ENCODE results near the gene TBX4.

TBX4 gene

DNA sequence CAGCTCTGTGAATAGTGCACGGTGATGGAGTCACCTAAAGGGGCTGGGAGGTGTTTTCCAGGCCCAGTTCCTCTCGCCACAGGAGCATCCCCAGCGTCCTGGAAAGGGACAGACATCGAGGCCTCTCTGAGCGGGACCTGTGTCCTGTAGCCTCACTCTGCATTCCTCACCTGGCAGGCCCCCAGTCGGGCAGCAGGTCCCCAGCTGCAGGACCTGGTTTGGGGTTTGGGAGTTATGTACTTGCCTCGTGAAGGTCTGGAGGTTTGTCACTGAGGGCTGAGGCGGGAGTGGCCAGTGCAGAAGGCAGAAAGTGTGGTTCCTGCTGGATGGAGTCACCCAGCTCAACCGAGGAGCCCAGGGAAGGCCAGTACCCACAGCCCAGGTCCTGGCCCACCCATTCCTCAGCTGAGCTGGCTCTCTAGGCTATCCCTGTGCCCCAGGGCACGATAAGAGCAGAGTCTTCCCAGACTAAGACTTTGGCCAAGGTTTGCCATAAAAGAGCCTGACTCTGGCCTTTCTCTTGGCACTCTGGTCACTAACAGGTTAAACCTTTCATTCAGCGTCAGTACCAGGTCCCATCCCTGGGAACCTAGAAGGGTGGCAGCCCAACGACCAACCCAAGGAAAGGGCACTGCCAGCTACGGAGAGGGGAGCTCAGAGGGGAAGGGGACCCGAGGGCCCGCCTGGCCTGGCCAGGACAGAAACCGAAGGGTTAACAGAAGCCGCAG lies 24.4 kb downstream of the TBX4 start:
- peak overlapping the region; percentile 29 for H3K18ac ChIP-seq (ENCODE audit: low read length)
- no peak overlapping the region for H2BK120ac ChIP-seq (ENCODE audit: low read depth, low read length)
- no peaks in the 10 kb centered on the region for H3K36me3 ChIP-seq (replicated peaks in 1 of 2; ENCODE audit: control insufficient read depth in 2 of 2, insufficient read depth in 2 of 2, low read length in 2 of 2)
- peak overlapping the region; percentile 7 for H4K91ac ChIP-seq (ENCODE audit: low read depth, low read length, poor library complexity)
- H3K4me3 ChIP-seq (ENCODE audit: low read length in 2 of 2), result no peak overlapping the region
- H3K9ac ChIP-seq (ENCODE audit: low read depth, low read length, poor library complexity), result no peak overlapping the region
- no peak overlapping the region for H2BK5ac ChIP-seq (ENCODE audit: low read length)
- no CpG with 5 or more reads among the region's 17 CpGs for WGBS, 2 donors (ENCODE audit: extremely low coverage in 2 of 2, insufficient read length in 2 of 2, insufficient replicate concordance in 1 of 2)
- H3K27me3 ChIP-seq (ENCODE audit: control insufficient read depth in 3 of 3, insufficient read depth in 3 of 3, low read depth in 1 of 3, low read length in 3 of 3), result peaks cover 0 to 63% (median 0%) of the 10 kb centered on the region in 3 experiments
- no peak overlapping the region for H3K4ac ChIP-seq (ENCODE audit: low read length)
- H3K79me1 ChIP-seq (ENCODE audit: low read depth, low read length), result no peaks in the 10 kb centered on the region
- no peak overlapping the region for H3K23ac ChIP-seq (ENCODE audit: low read depth, low read length, poor library complexity)
- H3K9me3 ChIP-seq (replicated peaks in 1 of 2; ENCODE audit: control insufficient read depth in 2 of 2, insufficient read depth in 1 of 2, low read depth in 1 of 2, low read length in 2 of 2), result no peaks in the 10 kb centered on the region
- H2BK15ac ChIP-seq (ENCODE audit: low read length), result peak overlapping the region; percentile 56
- no peak overlapping the region for H2AK5ac ChIP-seq (ENCODE audit: low read depth, low read length)
- H2AFZ ChIP-seq (ENCODE audit: low read length), result no peak overlapping the region
- DNase-seq (ENCODE audit: low spot score), result no peak
- no peak overlapping the region for H4K8ac ChIP-seq (ENCODE audit: low read depth, low read length)
- H3K4me1 ChIP-seq (ENCODE audit: control insufficient read depth in 2 of 2, insufficient read depth in 1 of 2, low read depth in 1 of 2, low read length in 2 of 2), result peaks cover 0 to 2% of the 10 kb centered on the region in 2 donors
- no peak overlapping the region for H3K4me2 ChIP-seq (ENCODE audit: insufficient read depth, low read length, poor library complexity, severe bottlenecking)
- no peak overlapping the region for H3K27ac ChIP-seq (replicated peaks; ENCODE audit: low read length)
- no peak overlapping the region for H2BK12ac ChIP-seq (ENCODE audit: low read length)
- H3K14ac ChIP-seq (ENCODE audit: low read length), result no peak overlapping the region

DNA sequence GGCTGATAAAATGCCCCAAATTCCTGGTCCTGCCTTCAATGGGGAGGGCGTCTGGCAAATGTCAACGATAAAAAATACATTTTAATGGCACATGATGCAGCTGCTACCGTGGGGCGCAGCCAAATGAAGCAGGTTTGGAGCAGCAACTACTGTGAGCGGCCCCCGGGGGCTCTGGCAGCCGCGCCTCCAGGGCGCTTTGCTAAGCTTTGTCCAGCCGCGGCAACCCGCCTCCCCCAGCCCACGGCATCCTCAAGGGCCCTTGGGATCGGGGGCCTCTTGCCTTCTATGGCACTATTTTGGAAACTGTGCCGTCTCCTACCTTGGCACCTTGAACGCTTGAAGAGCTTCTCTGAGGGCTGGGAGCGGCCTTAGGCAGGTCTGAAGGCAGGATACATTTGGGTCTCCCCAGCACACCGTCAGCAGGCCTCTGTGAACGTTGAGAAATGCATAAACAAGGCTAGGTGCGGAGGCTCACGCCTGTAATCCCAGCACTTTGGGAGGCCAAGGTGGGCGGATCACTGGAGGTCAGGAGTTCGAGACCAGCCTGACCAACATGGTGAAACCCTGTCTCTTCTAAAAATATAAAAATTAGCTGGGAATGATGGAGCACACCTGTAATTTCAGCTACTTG lies 25.1 kb downstream of the TBX4 start:
- Histone ChIP-seq H3K18ac (ENCODE audit: low read length) (no peak overlapping the region), H3K27me3 (ENCODE audit: control insufficient read depth in 3 of 3, insufficient read depth in 3 of 3, low read depth in 1 of 3, low read length in 3 of 3) (peaks cover 0 to 62% (median 0%) of the 10 kb centered on the region in 3 experiments), H3K4ac (ENCODE audit: low read length) (no peak overlapping the region), H2BK15ac (ENCODE audit: low read length) (no peak overlapping the region), H3K4me3 (ENCODE audit: low read length in 2 of 2) (no peak overlapping the region), H2BK5ac (ENCODE audit: low read length) (no peak overlapping the region), H3K4me2 (ENCODE audit: insufficient read depth, low read length, poor library complexity, severe bottlenecking) (no peak overlapping the region), H3K27ac (replicated peaks; ENCODE audit: low read length) (no peak overlapping the region), H3K9ac (ENCODE audit: low read depth, low read length, poor library complexity) (no peak overlapping the region), H3K4me1 (ENCODE audit: control insufficient read depth in 2 of 2, insufficient read depth in 1 of 2, low read depth in 1 of 2, low read length in 2 of 2) (peaks cover 0 to 2% of the 10 kb centered on the region in 2 donors), H3K14ac (ENCODE audit: low read length) (no peak overlapping the region), H2BK120ac (ENCODE audit: low read depth, low read length) (no peak overlapping the region), H3K9me3 (replicated peaks in 1 of 2; ENCODE audit: control insufficient read depth in 2 of 2, insufficient read depth in 1 of 2, low read depth in 1 of 2, low read length in 2 of 2) (no peaks in the 10 kb centered on the region), H4K8ac (ENCODE audit: low read depth, low read length) (no peak overlapping the region), H3K36me3 (replicated peaks in 1 of 2; ENCODE audit: control insufficient read depth in 2 of 2, insufficient read depth in 2 of 2, low read length in 2 of 2) (no peaks in the 10 kb centered on the region), H4K91ac (ENCODE audit: low read depth, low read length, poor library complexity) (no peak overlapping the region), H2BK12ac (ENCODE audit: low read length) (no peak overlapping the region), H3K79me1 (ENCODE audit: low read depth, low read length) (no peaks in the 10 kb centered on the region), H3K23ac (ENCODE audit: low read depth, low read length, poor library complexity) (no peak overlapping the region), H2AK5ac (ENCODE audit: low read depth, low read length) (no peak overlapping the region), H2AFZ (ENCODE audit: low read length) (no peak overlapping the region)
- no peak for DNase-seq (ENCODE audit: low spot score)
- no CpG with 5 or more reads among the region's 23 CpGs for WGBS, 2 donors (ENCODE audit: extremely low coverage in 2 of 2, insufficient read length in 2 of 2, insufficient replicate concordance in 1 of 2)

DNA sequence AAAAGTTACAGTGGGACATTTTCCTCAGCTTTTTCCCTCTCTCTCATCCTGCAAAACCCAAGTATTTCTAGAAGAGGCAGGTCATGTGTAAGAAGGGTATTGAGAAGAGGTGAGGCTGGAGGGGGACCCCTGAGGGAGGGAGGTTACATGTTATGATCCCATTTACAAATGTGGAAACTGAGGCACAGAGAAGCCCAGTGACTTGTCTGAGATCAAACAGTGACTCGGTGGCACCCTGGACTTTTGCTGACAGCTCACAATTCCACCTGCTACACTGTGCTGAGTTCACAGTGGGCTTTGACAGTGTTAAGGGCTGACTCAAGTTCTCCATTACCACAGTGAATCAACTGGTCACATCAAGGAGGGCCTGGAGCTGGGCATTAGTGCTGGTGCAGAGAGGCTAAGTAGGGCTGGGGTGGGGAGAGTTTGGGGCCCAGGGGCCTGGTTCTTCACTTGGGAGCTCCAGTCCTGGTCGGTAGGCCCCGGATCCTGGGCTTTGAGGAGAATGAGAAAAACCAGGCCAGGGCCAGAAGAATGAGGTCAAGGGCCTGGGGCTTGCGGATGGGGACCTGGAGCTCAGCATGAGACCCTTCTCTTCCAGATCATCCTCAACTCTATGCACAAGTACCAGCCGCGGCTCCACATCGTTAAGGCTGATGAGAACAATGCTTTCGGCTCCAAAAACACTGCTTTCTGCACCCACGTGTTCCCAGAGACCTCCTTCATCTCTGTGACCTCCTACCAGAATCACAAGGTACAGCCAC lies 26.0 kb downstream of the TBX4 start:
- H3K4ac ChIP-seq (ENCODE audit: low read length), result no peak overlapping the region
- no peak overlapping the region for H3K14ac ChIP-seq (ENCODE audit: low read length)
- no peaks in the 10 kb centered on the region for H3K9me3 ChIP-seq (replicated peaks in 1 of 2; ENCODE audit: control insufficient read depth in 2 of 2, insufficient read depth in 1 of 2, low read depth in 1 of 2, low read length in 2 of 2)
- H2BK12ac ChIP-seq (ENCODE audit: low read length), result no peak overlapping the region
- no peak overlapping the region for H4K91ac ChIP-seq (ENCODE audit: low read depth, low read length, poor library complexity)
- no peak overlapping the region for H3K9ac ChIP-seq (ENCODE audit: low read depth, low read length, poor library complexity)
- H4K8ac ChIP-seq (ENCODE audit: low read depth, low read length), result no peak overlapping the region
- no peaks in the 10 kb centered on the region for H3K36me3 ChIP-seq (replicated peaks in 1 of 2; ENCODE audit: control insufficient read depth in 2 of 2, insufficient read depth in 2 of 2, low read length in 2 of 2)
- no peak overlapping the region for H3K23ac ChIP-seq (ENCODE audit: low read depth, low read length, poor library complexity)
- no peak overlapping the region for H3K4me3 ChIP-seq (ENCODE audit: low read length in 2 of 2)
- peaks cover 0 to 2% of the 10 kb centered on the region in 2 donors for H3K4me1 ChIP-seq (ENCODE audit: control insufficient read depth in 2 of 2, insufficient read depth in 1 of 2, low read depth in 1 of 2, low read length in 2 of 2)
- H2BK5ac ChIP-seq (ENCODE audit: low read length), result no peak overlapping the region
- no peak for DNase-seq (ENCODE audit: low spot score)
- H3K4me2 ChIP-seq (ENCODE audit: insufficient read depth, low read length, poor library complexity, severe bottlenecking), result no peak overlapping the region
- H2AK5ac ChIP-seq (ENCODE audit: low read depth, low read length), result no peak overlapping the region
- H3K79me1 ChIP-seq (ENCODE audit: low read depth, low read length), result no peaks in the 10 kb centered on the region
- no CpG with 5 or more reads among the region's 9 CpGs for WGBS, 2 donors (ENCODE audit: extremely low coverage in 2 of 2, insufficient read length in 2 of 2, insufficient replicate concordance in 1 of 2)
- no peak overlapping the region for H3K27ac ChIP-seq (replicated peaks; ENCODE audit: low read length)
- H2BK15ac ChIP-seq (ENCODE audit: low read length), result no peak overlapping the region
- no peak overlapping the region for H3K18ac ChIP-seq (ENCODE audit: low read length)
- no peak overlapping the region for H2AFZ ChIP-seq (ENCODE audit: low read length)
- no peak overlapping the region for H2BK120ac ChIP-seq (ENCODE audit: low read depth, low read length)
- H3K27me3 ChIP-seq (ENCODE audit: control insufficient read depth in 3 of 3, insufficient read depth in 3 of 3, low read depth in 1 of 3, low read length in 3 of 3), result peaks cover 0 to 55% (median 0%) of the 10 kb centered on the region in 3 experiments
